Measurements from ENCODE around the gene STOML3. TPM values are rescaled to one million over a fixed set of nuclear protein-coding genes. Genes with fewer than 3 reads are reported as not detected.

The STOML3 gene
- total RNA-seq, 4 donors from 2014 or later = not detected

DNA sequence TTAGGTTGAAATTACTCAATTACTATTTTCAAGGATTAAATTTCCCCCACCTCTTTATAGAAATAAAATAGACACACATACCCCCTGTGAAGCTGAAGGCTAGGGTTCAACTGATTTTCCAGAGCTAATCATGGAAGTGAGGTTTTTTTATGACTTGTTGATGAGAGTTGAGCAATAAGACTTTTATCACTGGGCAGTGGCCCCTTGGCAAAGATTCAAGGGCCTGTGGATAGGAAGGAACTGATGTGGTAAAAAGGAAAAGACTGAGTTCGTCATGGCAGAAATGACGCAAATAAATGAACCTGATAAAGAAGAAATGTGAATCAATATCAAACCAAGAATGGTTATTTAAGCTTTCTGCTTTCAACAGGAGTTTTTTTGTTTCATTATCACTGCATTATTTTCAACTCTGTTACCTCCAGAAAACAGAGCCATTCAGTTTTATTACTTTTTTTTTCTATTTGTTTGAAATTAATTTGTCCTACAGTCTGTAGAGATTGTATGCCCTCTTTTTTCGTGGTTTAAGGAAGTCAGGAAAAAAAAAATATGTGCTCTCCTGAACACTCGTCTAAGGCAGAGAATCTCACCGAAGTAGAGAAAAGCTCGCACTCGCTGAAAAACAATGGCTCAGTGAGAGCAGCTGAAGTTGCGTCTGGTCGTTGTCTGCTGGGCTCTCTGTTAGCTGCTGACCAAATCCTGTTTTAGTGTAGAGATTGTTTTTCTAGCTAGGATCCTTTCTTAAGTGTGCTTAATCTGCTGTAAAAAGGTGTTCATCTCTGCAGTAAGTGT, 38.9 kb downstream of the STOML3 start:
- WGBS, 2 donors = 35% methylated on average over 9 of the region's 9 CpGs
- Histone ChIP-seq H3K4me3 (peak overlapping the region in 1 of 4 donors; percentile 3), H3K27ac (no peak overlapping the region), H3K36me3 (no peaks in the 10 kb centered on the region), H3K9me3 (peaks cover 0 to 8% (median 0%) of the 10 kb centered on the region in 4 donors), H3K27me3 (no peaks in the 10 kb centered on the region), H3K4me1 (peaks cover 0 to 5% (median 0%) of the 10 kb centered on the region in 4 donors)
- DNase-seq (ENCODE audit: low spot score in 2 of 2) = peak in 1 of 2 donors; percentile 13
- TF ChIP-seq, protein P1, sequence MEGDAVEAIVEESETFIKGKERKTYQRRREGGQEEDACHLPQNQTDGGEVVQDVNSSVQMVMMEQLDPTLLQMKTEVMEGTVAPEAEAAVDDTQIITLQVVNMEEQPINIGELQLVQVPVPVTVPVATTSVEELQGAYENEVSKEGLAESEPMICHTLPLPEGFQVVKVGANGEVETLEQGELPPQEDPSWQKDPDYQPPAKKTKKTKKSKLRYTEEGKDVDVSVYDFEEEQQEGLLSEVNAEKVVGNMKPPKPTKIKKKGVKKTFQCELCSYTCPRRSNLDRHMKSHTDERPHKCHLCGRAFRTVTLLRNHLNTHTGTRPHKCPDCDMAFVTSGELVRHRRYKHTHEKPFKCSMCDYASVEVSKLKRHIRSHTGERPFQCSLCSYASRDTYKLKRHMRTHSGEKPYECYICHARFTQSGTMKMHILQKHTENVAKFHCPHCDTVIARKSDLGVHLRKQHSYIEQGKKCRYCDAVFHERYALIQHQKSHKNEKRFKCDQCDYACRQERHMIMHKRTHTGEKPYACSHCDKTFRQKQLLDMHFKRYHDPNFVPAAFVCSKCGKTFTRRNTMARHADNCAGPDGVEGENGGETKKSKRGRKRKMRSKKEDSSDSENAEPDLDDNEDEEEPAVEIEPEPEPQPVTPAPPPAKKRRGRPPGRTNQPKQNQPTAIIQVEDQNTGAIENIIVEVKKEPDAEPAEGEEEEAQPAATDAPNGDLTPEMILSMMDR (IDR thresholded peaks at IDR 0.05) = no peak
- TF ChIP-seq EP300 (IDR thresholded peaks at IDR 0.05) (no peak), POLR2A (IDR thresholded peaks at IDR 0.05) (no peak)

DNA sequence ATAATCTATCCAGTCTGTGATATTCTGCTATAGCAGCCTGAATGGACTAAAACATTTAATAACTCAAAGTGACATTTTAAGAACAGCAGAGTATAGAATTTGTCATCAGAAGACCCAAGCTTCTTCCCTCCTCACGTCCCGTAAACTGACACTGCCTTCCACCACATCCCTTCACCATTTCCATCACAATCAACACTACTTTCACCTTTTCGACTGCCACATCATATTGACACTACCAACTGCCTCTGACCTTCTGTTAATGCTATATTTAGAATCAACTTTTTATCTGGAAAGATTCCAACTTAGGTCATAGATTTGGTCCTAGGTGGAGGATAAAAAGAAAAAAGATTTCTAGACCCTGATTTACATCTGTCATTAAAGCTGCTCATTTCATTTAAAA, 39.6 kb downstream of the STOML3 start:
- H3K36me3 ChIP-seq = no peaks in the 10 kb centered on the region
- 47 to 79% methylated on average over 3 of the region's 3 CpGs for WGBS, 2 donors
- peaks cover 0 to 8% (median 0%) of the 10 kb centered on the region in 4 donors for H3K9me3 ChIP-seq
- H3K4me1 ChIP-seq = peaks cover 0 to 5% (median 0%) of the 10 kb centered on the region in 4 donors
- no peak overlapping the region for H3K27ac ChIP-seq
- H3K27me3 ChIP-seq = no peaks in the 10 kb centered on the region
- no peak for DNase-seq (ENCODE audit: low spot score in 2 of 2)
- TF ChIP-seq POLR2A (IDR thresholded peaks at IDR 0.05) (no peak), EP300 (IDR thresholded peaks at IDR 0.05) (no peak)
- TF ChIP-seq, protein P1 (IDR thresholded peaks at IDR 0.05) = no peak
- H3K4me3 ChIP-seq = no peak overlapping the region

DNA sequence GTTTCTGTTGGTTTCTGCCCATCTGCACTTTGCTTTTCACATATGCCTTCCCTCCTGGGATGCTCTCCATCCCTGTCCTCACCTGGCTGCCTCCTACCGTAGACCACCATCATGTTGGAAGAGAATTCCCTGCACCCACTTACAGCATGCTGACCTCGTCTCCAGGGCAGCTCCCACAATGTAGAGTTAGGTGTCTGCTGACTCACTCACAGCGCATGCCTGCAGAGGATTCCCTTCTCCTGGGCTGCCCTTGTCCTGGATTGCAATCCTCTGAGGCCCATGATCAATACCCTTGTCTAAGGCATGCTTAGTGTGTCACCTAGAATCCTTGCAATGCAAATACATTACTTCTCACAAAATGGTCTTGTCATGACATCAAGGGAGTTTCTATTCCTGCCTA, 43.6 kb downstream of the STOML3 start:
- peaks cover 0 to 8% (median 0%) of the 10 kb centered on the region in 4 donors for H3K9me3 ChIP-seq
- no peak overlapping the region for H3K27ac ChIP-seq
- peaks cover 0 to 5% (median 0%) of the 10 kb centered on the region in 4 donors for H3K4me1 ChIP-seq
- no peaks in the 10 kb centered on the region for H3K27me3 ChIP-seq
- TF ChIP-seq, protein P1 (IDR thresholded peaks at IDR 0.05) = no peak
- TF ChIP-seq EP300 (IDR thresholded peaks at IDR 0.05) (no peak), POLR2A (IDR thresholded peaks at IDR 0.05) (no peak)
- no peak for DNase-seq (ENCODE audit: low spot score in 2 of 2)
- no peak overlapping the region for H3K4me3 ChIP-seq
- 81 to 90% methylated on average over 3 of the region's 3 CpGs for WGBS, 2 donors
- H3K36me3 ChIP-seq = no peaks in the 10 kb centered on the region

DNA sequence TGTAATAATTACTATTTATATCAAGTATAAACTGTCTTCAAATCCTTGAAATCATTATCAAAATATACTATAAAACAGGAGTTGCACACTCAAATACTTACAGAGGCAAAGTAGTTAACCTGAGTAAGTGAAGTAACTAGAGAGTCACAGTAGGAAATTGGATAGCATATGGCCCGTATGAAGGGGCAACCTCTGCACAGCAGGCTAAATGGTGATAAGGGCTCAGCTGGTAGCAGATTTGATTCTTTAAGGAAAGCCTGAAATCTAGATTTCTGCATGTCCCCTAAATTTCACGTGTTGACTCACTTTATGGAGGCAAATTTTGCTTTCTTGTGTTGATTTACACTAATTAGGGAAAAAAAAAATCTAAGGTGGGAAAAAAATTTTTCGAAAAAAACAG, 46.4 kb downstream of the STOML3 start:
- TF ChIP-seq, protein P1 (IDR thresholded peaks at IDR 0.05) = no peak
- no peak for TF ChIP-seq EP300 (IDR thresholded peaks at IDR 0.05)
- TF ChIP-seq POLR2A (IDR thresholded peaks at IDR 0.05) = no peak
- H3K4me3 ChIP-seq = no peak overlapping the region
- H3K27me3 ChIP-seq = no peaks in the 10 kb centered on the region
- H3K9me3 ChIP-seq = no peaks in the 10 kb centered on the region
- no peak overlapping the region for H3K27ac ChIP-seq
- H3K4me1 ChIP-seq = peaks cover 0 to 3% (median 0%) of the 10 kb centered on the region in 4 donors
- no peak for DNase-seq (ENCODE audit: low spot score in 2 of 2)
- no peaks in the 10 kb centered on the region for H3K36me3 ChIP-seq
- WGBS, 2 donors = 47 to 52% methylated on average over 3 of the region's 3 CpGs

DNA sequence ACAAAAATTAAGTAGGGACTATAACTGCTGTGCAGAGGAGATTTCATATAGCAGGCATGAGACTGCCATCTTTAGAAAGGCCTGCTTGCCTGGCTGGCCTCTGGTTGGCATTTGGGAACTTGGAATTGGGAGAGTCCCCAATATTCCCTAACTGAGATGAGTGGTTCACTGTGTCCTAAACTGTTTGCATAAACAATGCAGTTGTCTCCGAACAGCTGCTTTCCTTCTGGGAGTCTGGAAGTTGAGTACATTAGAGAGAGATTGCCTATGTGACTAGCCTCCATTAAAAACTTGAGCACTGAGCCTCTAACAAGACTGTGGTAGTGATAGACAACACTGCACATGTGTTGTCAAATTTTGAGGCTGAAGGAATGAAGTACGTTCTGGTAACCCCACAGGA, 47.4 kb downstream of the STOML3 start:
- Histone ChIP-seq H3K27me3 (no peaks in the 10 kb centered on the region), H3K9me3 (no peaks in the 10 kb centered on the region), H3K27ac (no peak overlapping the region), H3K36me3 (no peaks in the 10 kb centered on the region), H3K4me3 (no peak overlapping the region), H3K4me1 (peaks cover 0 to 3% (median 0%) of the 10 kb centered on the region in 4 donors)
- WGBS, 2 donors = 67 to 76% methylated on average over 2 of the region's 2 CpGs
- TF ChIP-seq POLR2A (IDR thresholded peaks at IDR 0.05) = no peak
- TF ChIP-seq EP300 (IDR thresholded peaks at IDR 0.05) = no peak
- TF ChIP-seq, protein P1 (IDR thresholded peaks at IDR 0.05) = no peak
- DNase-seq (ENCODE audit: low spot score in 2 of 2) = no peak
